ENCODE results near the gene SCN5A. TPM values are rescaled to one million over a fixed set of nuclear protein-coding genes. Genes with fewer than 3 reads are reported as not detected.

The SCN5A gene
- polyA plus RNA-seq, 1 of the 3 experiments (the other 2 are of a cell fraction): 0.18 TPM

GRCh38 chr3:38630606-38631005 lies 18.9 kb downstream of the SCN5A start:
- Histone ChIP-seq H3K27me3 (ENCODE audit: insufficient read depth) (no peaks in the 10 kb centered on the region), H3F3A (replicated peaks; ENCODE audit: insufficient read depth) (no peaks in the 10 kb centered on the region), H4K20me1 (ENCODE audit: insufficient read depth) (no peaks in the 10 kb centered on the region), H3K9me2 (no peaks in the 10 kb centered on the region), H3K36me3 (replicated peaks in 1 of 2; ENCODE audit: control insufficient read depth in 1 of 2, insufficient read depth in 2 of 2, low read length in 1 of 2) (no peaks in the 10 kb centered on the region), H3K79me2 (ENCODE audit: insufficient read depth) (no peaks in the 10 kb centered on the region), H3K9me3 (no peaks in the 10 kb centered on the region), H3K4me1 (ENCODE audit: control insufficient read depth in 1 of 2, insufficient read depth in 2 of 2, low read depth in 1 of 2, low read length in 1 of 2) (peaks cover 0 to 3% of the 10 kb centered on the region in 2 experiments; a peak in 1 of 4 replicates), H3K27ac (ENCODE audit: low read depth in 2 of 2, low read length in 1 of 2) (no peak overlapping the region), H3K4me3 (ENCODE audit: low read depth in 2 of 2, low read length in 1 of 2) (no peak overlapping the region), H3K4me2 (no peak overlapping the region), H2AFZ (ENCODE audit: low read depth) (no peak overlapping the region), H3K9ac (no peak overlapping the region)
- no peak for DNase-seq
- TF ChIP-seq, protein P1, sequence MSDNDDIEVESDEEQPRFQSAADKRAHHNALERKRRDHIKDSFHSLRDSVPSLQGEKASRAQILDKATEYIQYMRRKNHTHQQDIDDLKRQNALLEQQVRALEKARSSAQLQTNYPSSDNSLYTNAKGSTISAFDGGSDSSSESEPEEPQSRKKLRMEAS (IDR thresholded peaks at IDR 0.05; ENCODE audit: low read depth): no peak
- TF ChIP-seq PBX3 (IDR thresholded peaks at IDR 0.05): no peak
- no peak for TF ChIP-seq NFIC (IDR thresholded peaks at IDR 0.05; ENCODE audit: borderline replicate concordance)
- TF ChIP-seq ELF1 (IDR thresholded peaks at IDR 0.05): no peak
- TF ChIP-seq EP300 (IDR thresholded peaks at IDR 0.05; ENCODE audit: borderline replicate concordance in 1 of 2, low read depth in 1 of 2, low read length in 1 of 2): no peak
- TF ChIP-seq MEF2A (IDR thresholded peaks at IDR 0.05; ENCODE audit: borderline replicate concordance, low read depth): no peak
- TF ChIP-seq TCF12 (IDR thresholded peaks at IDR 0.05): no peak
- TF ChIP-seq CTCF (IDR thresholded peaks at IDR 0.05): no peak
- no peak for TF ChIP-seq EZH2phosphoT487 (IDR thresholded peaks at IDR 0.05; ENCODE audit: borderline replicate concordance, low read depth)
- no peak for TF ChIP-seq FOSL2 (IDR thresholded peaks at IDR 0.05; ENCODE audit: borderline replicate concordance, low read depth)
- TF ChIP-seq ZBTB33 (IDR thresholded peaks at IDR 0.05; ENCODE audit: borderline replicate concordance, low read depth): no peak
- TF ChIP-seq POLR2AphosphoS5 (IDR thresholded peaks at IDR 0.05; ENCODE audit: low read depth, low read length): no peak
- no peak for TF ChIP-seq FOXJ3 (CRISPR knock-in tag; IDR thresholded peaks at IDR 0.05)
- no peak for TF ChIP-seq SIN3A (IDR thresholded peaks at IDR 0.05; ENCODE audit: borderline replicate concordance, low read depth, low read length)
- TF ChIP-seq TAF1 (IDR thresholded peaks at IDR 0.05; ENCODE audit: borderline replicate concordance, low read depth, low read length): no peak
- TF ChIP-seq TEAD4 (IDR thresholded peaks at IDR 0.05; ENCODE audit: borderline replicate concordance, insufficient read depth): no peak
- TF ChIP-seq CHD2 (IDR thresholded peaks at IDR 0.05; ENCODE audit: low read length, partially characterized antibody): no peak
- TF ChIP-seq YY1 (IDR thresholded peaks at IDR 0.05; ENCODE audit: low read depth): no peak
- TF ChIP-seq RCOR1 (IDR thresholded peaks at IDR 0.05; ENCODE audit: low read length): no peak
- 67% methylated on average over 5 of the region's 5 CpGs for WGBS (ENCODE audit: low lambda C conversion rate)
- ChIA-PET CTCF (interaction anchor here (1.2 to 12.8 kb wide), 6 partner anchors 22 to 135 kb away, joined by 4 to 62 read pairs (median 8); partner anchors contain the start of gene EXOG), POLR2A (no interaction called here)

Measured in SK-N-SH (cell line).